Left hindlimb (tissue), 1 donor: ENCODE results near the gene ATG10.

Experiments used
- DNase-seq: peaks from one replicate; pipeline ENCODE4 v3.0.0-alpha.2; 2018

The ATG10 gene

DNA sequence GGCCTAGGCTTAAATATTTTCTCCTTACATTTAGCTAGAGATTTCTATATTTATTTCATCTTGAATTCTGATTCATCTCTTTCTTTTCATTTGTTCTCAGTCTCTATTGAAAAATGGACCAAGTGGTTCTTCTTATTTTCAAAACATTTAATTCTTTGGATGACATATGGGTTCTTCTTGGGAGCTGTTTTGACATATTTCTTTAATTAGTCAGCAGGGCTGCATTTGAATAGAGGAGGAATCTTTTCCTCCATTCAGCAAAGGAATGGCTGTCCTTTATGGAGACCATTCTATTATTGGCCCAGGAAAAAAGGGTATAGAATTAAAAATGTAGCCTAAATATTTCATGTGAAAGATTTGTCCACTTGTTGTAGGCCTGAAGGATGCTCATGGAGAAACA, 196.5 kb downstream of the ATG10 start:
- no peak for DNase-seq

GRCh38 chr5:82169892-82170291, 198.1 kb downstream of the ATG10 start:
- DNase-seq = no peak

DNA sequence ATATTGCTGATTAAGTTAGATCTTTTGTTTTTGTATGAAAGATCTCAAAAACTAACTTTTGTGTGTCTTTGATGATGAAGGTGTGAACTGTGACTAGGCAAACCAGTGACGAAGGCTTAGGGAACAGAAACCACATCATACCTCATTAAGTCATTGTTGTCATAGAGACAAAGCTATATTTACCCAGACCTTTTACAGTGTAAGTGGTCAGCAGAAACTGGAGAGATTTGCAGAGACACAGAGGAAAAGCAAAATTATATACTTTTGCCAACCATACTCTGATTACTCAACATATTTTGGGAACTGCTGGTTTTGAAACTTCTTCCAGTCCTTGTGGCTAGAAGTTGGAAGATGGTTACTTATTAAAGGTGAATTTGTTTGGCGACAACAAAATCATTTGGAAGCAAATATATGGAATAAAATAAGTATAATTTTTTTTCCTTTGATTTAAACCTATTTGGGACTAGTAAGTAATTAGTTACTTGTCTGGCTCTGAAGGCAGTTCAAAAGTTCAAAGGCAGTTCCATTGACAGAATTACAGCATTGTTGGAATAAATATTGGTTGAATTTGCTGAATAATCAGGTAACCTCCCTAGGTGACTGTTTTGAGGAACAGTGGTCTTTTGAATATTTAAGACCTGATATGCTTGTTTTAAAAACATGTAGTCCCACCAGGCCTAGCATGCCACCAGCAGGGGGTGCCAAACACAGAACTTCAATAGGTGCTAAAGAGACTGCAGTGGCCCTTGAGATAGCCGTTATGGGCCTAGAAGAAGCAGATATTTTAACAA, 202.5 kb downstream of the ATG10 start:
- peak; percentile 31 for DNase-seq

- DNase-seq = no peak
Observed at GRCh38 chr5:82174919-82175219, 203.0 kb downstream of the ATG10 start.

- no peak for DNase-seq
Observed at GRCh38 chr5:82176115-82176814, 204.4 kb downstream of the ATG10 start.

- DNase-seq = no peak
Observed at GRCh38 chr5:82178378-82178777, 206.6 kb downstream of the ATG10 start.

GRCh38 chr5:82182662-82183061, 210.8 kb downstream of the ATG10 start:
- DNase-seq = no peak

GRCh38 chr5:82183828-82184227, 212.0 kb downstream of the ATG10 start:
- no peak for DNase-seq

DNA sequence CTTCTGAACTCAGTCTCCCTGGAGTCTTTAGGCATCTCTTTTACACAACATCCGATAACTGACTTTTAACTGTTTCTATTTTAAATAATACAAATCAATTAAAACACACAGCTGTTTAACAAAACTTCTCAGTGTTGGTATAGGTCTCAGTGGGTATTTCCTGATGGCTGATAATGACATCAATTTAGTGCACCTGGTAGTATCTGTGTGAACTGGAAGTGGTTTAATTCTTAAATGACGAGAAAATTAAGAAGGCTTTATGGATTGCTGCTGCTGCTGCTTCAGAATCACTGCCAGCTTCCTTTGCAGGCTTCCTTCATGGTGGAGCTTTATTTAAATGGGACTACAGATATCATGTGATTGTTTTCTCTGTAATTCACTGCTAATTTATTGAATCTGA, 214.0 kb downstream of the ATG10 start:
- DNase-seq = no peak

DNA sequence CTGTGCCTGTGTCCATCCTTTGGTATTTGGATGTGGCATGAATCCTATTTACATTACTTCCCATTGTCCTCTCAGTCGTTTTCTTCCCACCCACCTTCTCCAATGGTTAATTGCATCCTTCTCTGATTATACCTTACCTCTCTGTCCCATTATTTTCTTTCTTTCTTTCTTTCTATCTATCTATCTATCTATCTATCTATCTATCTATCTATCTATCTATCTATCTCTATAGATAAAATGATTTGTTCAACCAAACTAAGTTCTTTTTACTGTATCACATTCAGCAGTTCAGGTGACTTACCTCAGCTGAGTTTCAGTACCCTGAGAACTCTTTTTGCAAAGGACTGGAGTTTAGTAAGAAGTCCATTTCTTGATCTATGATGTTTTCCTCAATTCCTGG, 225.7 kb downstream of the ATG10 start:
- DNase-seq = no peak

GRCh38 chr5:82204567-82204966, 232.7 kb downstream of the ATG10 start:
- no peak for DNase-seq

- DNase-seq = no peak
Observed at GRCh38 chr5:82205005-82205404, 233.2 kb downstream of the ATG10 start.

- DNase-seq = no peak
Observed at GRCh38 chr5:82208371-82208770, 236.5 kb downstream of the ATG10 start.

DNA sequence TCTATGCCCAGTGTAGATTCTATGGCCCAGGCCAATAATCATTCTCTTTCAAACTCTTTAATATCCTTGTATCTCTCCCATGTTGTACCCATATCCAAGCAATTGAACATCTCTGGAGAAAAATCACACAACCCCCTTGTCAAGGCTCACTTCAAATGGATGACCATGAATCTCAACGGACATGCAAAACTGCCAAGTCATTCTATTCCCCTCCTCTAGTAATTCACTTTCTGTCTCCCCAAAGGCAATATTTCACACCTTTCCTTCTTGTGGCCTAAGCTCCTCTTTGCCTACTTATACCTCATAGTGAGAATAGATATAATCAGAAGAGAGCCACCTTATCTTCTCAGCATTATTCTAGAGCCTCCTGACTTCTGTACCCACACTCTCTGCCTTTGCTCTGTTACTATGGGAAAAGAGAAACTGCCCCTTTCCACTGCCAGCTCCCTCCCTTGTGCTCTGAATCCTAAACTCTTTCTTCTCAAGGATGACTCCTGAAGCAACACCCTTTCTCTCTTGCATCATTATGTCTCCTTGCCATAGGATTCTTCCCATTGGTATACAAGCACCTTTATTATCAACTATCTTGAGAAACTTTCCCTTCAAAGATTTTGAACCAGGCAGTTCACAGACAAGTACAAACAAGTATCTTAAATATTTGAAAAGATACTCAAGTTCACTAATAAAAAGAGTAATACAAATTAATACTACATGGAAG, 240.2 kb downstream of the ATG10 start:
- no peak for DNase-seq

- no peak for DNase-seq
Observed at GRCh38 chr5:82217917-82218316, 246.1 kb downstream of the ATG10 start.

DNA sequence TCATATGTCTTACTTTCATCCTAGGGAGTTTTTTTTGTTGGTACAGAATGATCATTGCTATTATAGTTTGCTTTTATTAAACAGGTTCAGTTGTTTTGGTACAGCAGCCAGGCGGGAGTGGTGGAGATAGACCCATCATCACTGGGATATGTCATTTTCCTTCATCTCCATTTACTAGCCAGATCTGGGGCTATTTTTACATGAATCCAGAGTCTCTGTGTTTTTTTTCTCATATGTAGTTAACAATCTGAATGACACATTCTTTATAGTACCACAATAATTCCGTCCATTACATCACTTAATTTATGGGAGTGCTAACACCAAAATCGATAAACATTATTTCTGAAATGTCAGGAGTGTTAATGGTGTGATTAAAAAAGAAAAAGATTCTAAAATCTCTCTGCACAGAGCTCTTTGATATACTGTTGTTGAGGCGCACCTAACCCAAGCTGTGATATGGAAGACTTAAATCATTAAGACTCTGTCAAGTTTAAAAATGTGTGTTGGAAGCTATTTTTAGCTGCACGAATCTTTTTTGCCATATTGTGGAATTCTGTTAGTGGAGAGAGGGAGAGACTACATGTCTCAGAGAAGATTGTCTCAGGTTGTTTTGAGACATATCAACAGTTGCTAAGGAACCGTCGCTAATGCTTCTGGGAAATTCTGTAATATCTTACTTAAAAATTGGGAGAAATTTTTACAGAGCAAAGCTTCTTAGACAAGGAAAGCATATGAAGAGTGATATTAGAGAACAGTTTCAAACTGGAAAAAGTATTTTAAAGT, 246.7 kb downstream of the ATG10 start:
- no peak for DNase-seq

DNA sequence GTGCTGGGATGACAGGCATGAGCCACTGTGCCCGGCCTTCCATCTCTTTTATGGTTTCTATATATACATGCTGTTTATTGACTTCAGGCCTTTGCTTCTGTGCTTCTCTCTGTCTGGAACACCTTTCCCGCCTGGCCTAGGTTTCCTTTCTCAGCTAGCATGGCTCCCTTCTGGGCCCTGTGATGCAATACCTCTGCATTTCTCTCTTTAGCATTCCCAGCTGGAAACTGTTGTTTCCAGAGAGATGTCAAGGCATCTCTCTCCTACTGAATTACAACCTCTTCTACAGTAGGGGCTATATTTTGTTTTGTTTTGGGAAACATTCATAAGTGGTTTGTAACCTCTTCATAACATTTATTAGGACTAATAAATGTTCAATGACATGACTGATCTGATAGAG, 249.2 kb downstream of the ATG10 start:
- DNase-seq = no peak

GRCh38 chr5:82222597-82223574, 251.1 kb downstream of the ATG10 start:
- DNase-seq = no peak

DNA sequence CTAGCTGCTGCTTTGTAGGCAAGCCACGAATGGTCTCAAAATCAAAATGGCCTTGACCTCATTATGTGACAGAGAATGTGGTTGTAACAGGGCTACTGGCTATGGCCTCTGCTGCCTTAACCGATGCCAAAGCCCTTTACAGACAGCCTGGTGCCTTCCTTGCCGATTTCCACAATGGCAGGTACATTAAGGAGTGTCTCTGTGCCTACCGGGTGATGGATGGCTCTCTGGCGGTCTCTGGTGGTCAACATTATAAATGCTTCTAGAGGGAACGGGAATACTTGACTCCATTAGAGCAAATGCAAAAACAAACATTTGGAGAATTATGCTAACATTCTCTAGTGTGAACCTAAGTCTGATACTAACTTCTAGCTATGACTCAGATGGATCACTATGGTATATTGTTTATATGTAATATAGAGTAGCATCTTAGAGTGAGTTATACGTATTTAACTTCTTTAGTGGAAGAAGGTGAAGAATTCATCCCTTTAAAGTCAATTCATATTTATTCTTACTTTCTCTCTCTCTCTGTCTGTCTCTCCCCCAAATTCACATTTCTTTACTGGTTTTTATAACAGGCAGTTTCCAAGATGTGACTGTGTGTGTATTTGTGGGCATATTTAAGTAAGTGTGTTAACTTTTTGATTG, 253.8 kb downstream of the ATG10 start:
- peak; percentile 55 for DNase-seq

- DNase-seq = no peak
Observed at GRCh38 chr5:82234885-82235284, 263.1 kb downstream of the ATG10 start.

- no peak for DNase-seq
Observed at GRCh38 chr5:82244151-82244550, 272.3 kb downstream of the ATG10 start.
